NOMO-1 treated with dmso at 0.1 percent for 144 hours (cell line): ENCODE measurements around the gene DNAJB8.

Experiments used
- DNase-seq: peaks from one replicate; lab custom pipeline; 2025; ENCODE audit not compliant: unreplicated experiment; lab: John Stamatoyannopoulos, UW

The DNAJB8 gene

DNA sequence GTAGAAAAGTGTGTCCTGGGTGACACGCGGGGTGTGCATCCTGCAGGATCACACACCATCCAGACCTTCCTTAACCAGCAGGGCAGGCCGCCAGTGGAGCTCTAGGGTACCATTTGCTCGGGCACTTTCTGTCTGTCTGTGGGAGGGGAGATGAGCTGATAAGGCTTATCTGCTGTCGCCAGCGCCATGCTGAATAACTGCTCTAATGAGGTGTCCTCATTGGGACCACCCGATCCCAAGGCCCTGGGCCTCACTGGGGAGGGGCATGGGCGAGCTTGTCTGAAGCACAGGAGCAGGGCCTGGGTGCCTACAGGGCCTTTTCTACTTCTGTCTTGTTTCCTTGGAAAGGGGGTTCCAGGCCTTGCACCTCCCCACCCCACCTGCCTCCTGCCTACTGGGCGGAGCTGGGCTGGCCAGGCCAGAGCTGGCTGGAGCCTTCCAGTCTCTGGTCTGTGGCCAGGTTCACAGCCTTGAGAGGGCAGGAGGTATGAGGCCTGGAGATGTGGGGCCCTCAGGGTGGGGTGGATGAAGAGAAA, 28.8 kb upstream of the DNAJB8 start:
- no peak for DNase-seq

DNA sequence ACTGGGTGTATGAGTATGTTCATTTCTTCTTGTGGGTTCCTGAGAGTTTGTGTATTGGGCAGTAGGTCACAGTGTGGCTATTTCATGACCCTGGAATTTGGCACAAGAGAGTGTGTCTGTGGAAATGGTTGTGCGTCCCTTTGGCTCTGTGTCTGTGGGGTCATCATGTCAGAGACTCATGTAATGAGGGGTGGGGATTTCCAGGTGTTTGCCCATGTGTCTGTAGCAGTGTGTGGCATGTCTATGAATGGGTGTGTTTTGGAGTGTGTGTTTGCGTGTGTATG, 27.6 kb upstream of the DNAJB8 start:
- no peak for DNase-seq

DNA sequence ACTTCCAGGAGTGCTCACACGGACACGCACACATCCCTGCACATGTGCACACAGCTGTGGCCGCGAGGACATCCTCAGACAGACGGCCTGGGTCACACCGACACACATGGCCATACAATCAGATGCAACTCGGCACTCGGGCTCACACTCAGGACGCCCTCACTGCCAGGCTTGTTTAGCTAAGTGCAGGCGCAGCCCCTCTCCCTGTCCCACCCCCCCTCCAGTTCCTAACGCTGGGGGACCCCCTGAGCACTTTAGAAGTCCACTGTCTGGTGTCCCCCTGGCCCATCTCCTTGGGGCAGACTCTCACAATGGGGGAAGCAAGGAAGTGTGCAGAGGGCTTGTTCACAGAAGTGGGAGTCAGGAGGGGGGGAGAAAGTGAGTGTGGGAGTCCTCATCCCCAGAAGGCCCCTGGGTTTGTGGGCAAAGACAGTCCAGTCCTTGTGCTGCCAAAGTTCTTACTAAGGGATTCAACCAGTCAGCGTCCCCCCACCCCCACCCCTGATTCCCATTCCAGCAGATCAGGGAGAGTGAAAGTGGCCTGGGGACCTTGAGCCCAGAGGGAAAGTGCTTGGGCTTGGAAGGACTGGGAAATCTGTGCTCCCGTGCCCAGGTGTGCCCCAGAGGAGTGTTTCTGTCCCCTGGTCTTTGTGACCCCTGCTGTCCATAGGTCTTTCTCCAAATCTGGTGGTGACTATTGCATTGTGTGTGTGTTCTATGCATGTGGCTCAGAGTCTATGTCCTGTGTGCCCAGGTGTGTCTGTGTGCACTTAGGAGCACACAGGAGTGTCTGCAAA, 27.1 kb upstream of the DNAJB8 start:
- DNase-seq = no peak

DNA sequence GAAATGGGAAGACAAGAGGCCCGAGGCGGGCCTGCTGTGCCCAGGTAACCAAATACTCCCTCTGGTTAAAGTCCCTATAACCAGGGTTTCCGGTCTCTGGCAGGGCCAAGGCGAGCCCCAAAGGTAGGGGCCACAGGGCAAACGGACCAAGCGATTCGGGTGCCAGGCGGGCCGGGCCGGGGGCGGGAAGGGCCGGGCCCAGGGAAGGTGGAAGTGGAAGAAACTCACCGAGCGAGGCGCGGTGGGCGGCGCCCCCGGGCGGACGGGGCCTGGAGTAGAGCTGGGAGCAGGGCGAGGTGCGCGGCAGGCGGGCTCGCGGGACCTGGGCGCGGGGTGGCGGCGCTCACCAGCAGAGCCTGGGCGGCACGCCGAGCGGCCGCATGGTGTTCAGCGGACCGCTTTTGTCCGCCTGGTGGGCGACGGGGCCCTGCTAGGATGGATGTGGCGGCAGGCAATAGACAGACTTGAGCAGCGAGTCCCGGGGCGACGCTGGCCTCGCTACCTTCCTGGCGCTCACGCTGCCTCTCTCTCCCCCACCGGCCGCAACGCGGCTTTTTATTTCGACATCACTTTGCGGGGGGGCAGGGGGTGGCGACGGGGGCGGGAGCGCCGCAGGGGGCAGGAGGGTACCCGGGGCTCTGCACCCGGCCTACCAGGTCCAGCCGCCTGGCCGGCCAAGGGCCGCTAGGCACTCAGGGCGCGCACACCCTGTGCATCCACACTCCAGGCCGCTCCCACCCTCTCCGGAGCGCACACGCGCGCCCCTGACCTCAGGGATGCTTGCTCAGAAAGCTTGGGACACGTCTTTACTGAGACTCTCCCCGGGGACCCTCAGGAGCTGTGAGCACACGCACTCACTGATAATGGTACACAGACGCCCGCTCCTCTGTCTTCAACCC, 26.2 kb upstream of the DNAJB8 start, which contains the start of gene GATA2:
Gene GATA2 (minus strand): TSS at position 531 of the 899 bp plus-strand sequence. CDS start 6,170 bp downstream, outside the sequence.
- DNase-seq = no peak

DNA sequence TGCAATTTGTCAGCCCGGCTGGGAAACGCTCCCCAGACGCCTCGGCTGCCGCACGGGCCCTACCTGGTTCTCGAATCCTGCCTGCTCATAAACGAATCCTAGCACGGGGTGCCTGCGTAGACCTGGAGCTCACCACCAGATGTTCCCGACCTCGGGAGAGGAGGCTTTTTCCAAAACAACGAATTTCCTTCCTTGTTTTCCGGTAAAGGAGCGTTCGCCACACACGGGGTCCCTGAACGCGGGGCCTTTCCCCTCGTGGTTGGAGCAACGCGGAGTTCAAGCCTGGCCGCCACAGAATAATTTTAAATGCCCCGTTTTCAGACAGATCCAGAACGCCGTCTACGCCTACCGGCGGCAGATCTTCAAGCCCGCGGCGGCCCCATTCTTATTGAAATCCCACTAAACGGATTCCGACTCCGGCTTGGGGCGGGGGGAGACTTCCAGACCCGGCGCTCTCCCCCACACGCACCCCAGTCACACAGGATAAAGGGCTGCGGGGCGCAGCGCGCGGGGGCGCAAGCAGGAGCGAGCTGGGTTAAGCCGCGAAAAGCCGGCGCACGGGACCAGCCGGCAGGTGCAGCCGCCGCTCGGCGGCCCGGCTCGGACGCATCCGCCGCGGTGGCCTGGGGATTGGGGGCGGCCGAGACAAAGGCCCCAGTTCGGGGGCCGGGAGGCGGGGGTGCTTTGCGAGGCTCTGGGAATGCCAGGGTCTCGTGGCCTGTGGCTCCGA, 25.4 kb upstream of the DNAJB8 start:
- DNase-seq = no peak

DNA sequence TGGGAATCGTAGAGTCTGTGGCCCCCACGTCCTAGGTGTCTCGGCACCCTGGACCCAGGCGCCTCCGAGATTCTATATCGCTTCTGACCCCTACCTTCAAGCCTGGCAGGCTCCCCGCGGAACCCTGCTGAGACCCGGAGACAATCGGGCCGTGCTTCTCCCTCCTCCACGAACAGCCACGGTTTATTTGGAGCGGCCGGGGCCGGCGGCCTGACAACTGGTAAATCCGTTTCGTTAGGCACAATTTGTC, 24.9 kb upstream of the DNAJB8 start:
- no peak for DNase-seq

DNA sequence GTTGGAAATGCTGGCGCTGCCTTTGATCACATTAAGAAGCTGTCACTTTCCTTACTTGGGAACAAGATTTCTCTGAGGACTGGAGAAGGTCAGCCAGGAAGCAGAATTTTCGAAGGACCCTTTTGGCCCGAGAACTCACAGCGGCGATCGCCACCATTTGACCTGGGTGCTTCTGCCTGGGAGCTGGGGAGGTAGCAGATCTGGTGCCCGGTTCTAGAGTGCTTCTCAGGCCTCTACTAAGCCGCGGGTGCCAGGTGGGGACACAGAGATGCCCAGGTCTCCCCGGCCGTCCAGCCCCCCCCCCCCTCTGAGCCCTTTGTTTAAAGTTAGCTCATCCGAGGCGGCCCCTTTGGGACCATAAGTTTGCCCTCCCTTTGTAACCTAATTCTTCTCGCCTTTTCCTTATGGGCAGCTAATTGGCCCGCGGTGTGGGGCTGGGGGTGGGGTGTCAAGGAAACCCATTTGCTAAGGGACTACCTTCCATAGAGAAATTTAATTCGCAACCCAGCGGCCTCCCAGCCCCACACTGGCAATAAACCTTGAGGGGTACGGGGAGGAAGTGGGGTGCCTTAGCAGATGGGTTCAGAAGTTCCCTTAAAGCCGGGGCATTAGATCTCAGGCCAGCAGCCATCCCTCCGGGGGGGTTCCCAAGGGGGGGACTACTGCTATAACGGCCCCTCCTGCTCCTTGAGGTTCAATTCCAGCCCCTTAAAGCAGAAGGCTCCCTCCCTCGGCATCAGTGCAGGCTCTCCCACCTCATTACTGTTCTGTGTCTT, 24.4 kb upstream of the DNAJB8 start:
- no peak for DNase-seq

DNA sequence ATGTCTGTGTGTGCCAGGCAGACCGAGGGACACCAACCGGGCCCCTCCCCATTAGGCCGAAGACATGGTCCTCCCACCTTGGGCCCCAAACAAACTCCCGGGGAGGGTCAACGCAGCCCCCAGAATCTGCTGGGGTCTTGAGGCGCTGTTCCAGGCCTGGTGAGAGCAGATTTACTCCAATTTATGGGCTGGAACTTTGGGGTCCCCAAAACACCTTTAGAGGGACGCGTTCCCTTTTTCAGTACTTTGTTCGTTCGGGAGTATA, 23.9 kb upstream of the DNAJB8 start:
- no peak for DNase-seq

DNA sequence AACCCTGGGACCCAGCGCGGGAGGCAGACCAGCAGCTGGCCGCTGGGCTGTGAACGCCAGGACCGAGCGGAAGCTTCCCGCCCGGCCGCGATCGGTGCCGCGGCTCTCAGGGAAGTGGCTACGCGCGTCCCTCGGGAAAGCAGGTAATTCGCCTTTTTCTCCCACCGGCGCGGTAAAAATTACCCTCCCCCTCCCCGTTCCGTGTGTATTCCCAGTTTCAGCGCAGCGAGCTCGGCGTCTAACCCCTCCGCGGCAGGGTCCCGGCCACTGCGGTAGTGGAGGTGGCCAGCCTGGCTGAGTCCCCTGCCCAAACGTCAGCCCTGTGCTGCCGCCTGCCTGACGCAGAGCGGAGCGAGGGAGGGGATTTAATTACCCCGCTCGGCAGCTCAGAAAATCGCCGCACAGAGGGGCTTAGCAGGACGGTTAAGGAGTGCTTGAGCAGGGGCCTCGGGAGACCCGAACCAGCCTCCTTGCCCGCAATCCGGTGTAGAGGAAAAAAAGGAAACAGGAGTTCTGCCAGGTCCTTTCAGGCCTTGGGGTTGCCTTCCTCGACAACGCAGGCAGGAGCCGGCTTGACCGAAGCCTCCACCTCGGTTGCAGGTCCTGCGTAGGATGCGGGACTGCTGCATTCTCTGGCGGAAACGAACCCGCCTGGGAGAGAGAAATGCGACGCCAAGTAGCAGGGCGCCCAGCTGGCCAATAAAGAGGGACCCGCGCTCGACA, 23.4 kb upstream of the DNAJB8 start:
- DNase-seq = no peak

DNA sequence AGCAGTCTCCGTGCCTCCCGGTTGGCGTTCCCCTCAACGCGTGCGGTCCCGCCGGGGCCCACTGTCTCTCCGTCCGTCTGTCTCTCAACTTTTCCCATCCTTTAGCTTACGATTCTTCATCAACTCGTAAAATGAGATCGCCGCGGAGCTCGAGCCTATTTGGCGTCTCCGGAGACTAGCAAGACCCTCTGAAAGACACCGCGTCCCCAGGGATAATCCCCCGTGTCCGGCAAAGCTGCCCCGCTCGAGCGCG, 22.9 kb upstream of the DNAJB8 start:
- DNase-seq = no peak

DNA sequence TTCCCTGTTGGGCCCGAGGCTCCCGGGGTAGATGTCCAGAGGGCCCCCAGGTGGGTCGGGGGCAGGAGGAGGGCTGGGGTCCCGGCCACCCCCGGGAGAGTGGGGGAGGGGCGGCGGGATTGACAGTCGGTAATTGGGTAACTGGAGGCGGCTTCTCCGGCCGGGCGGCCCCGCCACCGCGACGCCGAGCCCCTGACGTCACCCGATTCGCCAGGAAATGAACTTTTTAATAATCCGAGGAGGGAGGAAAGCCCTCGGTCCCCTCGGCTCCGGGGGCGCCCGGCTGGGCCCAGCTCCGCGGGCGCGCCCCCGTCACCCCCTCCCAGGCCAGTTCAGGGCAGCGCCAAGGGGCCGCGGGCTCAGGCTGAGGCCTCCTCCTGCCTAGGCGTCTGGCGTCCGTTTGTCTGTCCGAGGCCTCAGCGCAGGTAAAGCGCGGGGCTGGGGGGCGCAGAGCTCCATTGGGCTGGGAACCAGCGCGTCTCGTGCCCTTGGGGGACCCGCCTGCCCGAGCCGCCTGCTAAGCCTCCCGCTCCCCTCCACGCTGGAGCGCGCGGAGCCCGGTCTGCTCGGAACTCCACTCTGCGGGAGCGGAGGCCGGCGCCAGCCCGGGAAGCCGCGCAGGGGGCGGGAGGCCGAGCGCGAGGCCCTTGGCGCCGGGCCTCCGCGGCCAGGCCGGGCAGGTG, 22.4 kb upstream of the DNAJB8 start:
- DNase-seq = peak; percentile 88

DNA sequence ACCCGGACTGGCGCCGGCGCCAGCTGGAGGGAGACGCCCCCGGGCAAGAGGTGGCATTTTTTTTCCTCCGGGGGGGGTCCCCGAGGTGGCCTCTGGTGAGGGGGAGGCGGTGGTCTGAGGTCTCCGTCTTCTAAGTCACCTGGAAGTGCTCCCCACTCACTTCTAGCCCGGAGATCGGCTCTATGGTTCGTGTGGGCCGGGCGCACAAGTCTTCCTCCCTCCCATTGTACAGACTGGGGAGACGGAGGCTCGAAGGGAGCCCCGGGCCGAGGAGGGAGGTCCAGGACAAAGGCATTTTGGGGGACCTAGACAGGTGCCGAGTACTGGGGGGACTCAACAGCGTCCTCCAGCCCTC, 21.9 kb upstream of the DNAJB8 start:
- peak; percentile 39 for DNase-seq

DNA sequence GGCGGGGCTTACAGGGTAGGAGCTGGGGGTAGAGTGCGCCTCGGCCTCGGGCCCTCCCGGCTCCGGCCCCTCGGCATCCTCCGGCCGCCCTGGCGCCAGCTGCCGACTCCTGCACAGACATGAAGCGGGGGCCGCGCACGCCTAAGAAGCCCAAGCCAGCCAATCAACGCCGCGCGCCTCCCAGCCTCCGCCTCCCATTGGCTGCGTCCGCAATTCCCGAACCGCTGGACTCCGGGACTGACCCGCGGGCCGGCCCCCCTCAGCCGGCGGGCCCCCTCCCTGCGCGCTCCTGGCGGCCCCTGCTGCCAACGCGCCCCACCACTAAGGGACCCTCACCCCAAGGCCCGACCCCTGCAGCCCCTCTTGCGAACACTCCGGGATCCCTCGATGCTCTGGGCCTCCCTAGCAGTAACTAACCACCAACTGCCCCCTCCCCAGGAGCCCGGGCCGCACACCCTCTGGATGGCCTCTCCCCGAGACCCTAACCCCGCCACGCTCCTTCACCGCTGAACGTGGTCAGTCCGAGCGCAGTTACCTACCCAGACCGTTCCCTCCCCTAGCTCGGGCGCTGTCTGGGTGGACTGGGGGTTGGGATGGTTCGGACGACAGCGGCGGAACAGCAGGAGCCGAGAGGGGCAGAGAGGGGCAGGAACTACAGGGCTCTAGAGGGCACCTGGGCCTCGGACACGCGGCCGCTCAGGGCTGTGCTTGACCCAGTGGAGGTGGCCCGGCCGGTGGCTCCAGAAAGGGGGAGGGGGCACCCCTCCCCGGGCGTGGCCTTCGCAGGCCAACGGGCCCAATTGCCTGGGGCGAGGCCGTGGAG, 21.3 kb upstream of the DNAJB8 start:
- DNase-seq = peak; percentile 82

DNA sequence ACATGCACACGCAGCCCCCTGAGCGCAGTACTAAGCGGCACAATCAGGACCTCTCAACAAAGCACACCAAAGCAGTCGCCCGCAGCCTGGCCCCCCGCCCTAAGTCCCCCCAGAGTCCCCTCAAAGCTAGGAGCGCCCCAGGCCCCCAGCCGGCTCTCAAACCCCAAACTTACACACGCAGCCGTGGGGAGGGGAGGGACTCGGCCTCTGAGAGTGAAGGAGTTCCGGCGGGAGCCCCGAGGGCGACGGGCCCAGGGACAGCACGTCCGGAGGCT, 20.8 kb upstream of the DNAJB8 start:
- no peak for DNase-seq

DNA sequence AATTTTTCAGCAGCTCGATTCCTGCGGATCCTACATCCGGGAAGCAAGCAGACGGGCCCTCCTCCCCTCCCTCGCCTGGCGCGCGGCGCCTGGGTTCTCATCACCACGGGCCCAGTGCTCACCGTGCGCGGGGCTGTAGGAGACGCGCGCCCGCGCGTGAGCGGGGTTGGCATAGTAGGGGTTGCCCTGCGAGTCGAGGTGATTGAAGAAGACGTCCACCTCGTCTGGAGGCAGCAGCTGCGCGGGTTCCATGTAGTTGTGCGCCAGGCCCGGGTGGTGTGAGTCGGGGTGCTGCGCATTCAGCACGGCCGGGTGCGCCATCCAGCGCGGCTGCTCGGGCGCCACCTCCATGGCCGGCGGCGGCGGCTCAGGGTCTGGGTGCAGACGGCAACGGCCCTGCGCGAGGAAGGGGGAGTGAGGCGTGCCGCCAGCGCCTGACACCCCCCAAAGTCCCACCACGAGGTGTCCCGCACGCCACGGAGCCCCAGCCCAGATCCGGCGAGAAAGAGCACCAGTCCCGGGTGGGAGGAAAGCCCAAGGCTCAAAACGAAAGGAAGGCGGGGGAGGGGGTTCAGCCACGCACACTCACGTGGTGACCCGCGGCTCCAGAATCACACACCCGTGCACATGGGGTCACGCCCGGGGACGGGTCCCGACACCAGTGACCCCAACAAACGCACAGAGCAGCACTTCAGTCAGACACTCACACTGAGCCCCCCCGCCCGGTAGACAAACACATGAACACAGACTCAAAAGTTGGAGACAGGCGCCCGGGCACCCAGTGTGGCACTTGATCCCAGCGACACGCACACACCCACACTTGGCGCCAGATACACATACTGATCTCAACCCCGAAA, 20.2 kb upstream of the DNAJB8 start:
- DNase-seq = no peak

DNA sequence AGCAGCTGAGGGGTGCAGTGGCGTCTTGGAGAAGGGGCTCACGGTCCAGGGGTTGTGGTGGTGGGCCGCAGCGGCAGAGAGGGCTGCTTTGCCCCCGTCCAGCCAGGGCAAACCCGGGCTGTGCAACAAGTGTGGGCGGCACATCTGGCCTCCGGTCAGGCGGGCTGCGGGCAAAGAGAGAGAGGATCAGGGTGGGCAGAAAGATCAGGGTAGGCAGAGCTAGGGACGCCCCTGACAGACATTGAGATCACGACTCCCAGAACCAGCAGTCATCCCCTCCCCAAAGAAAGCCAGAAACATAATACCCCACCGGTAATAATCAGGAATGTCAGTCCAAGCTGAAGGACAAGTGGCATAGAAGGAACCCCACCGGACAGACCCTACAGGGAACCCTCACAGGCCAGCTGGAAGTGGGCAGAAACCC, 19.5 kb upstream of the DNAJB8 start:
- no peak for DNase-seq

DNA sequence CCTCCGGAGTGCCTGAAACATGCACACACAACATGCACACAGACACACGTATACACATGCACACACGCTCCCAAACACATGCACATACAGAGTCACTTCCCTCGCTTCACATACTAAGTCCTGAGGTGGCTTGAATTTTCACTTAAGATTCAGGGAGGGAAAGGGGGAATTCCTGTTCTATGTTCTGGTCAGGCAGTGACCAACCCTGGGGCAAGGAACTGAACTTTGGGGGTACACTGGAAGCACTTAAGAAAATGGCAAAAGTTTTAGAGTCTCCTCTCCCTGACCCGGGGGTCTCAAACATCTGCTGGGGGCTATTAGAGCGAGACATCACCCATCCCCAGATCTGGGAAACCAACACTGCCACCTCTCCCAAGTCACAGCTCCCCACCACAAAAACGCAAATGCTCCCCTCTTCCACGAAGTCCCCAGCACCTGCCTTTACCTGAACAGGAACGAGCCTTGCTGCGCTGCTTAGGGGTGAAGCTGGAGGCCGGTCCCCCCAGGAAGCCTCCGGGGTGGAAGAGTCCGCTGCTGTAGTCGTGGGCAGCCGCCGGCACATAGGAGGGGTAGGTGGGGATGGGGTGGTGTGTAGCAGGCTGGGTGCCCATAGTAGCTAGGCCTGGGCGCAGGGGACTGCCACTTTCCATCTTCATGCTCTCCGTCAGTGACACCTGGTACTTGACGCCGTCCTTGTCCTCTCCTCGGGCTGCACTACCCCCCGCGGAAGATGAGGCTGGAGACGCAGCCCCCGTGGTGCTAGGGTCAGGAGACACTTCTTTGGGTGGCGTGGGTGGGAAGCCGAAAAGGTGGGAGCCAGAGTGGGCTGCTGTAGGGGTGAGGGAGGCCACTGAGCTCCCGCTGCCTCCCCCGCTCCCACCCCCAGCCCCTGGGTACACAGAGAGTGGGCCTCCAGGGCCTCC, 18.9 kb upstream of the DNAJB8 start:
- no peak for DNase-seq
